ENCODE measurements around the gene TEAD1.
"Not testable (repeated sequence)": the region's sequence is repeated elsewhere in the genome, so short reads cannot be mapped to it uniquely, and the experiment has no call there.

TEAD1 gene

DNA sequence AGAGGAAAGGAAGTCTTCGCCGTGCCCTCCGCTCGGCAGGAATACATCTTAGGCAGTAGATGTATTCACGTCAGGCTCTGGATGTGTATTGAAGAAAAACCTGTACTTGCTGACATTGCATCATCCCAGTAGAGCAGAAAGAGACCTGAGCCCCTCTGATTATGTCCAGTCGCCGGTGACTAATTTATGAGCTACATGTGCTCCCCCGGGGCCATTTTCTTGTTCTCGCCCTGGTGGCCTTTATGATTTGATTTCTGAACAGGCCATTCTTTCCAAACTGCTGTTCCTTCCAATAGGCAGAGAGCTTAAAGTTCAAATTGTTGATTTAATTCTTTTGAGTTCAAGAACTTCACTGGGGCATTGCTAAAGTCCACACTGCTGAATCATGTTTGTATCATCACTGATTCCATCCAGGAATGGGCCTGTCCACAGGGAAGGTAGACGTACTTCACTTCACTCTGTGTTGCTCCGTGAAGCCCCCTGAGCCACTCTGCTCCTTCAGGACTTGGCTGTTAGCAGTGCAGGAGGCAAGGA is 197.6 kb downstream of the TEAD1 start:
- Mint-ChIP-seq H3K4me3 (no peak overlapping the region), H3K4me1 (ENCODE audit: low read depth) (no peaks in the 10 kb centered on the region), H3K27ac (no peak overlapping the region), H3K36me3 (ENCODE audit: low read depth) (no peaks in the 10 kb centered on the region), H3K9me3 (no peaks in the 10 kb centered on the region), H3K27me3 (peaks cover 2% of the 10 kb centered on the region)
- intact Hi-C loops (cut with micrococcal nuclease): no loop called here

DNA sequence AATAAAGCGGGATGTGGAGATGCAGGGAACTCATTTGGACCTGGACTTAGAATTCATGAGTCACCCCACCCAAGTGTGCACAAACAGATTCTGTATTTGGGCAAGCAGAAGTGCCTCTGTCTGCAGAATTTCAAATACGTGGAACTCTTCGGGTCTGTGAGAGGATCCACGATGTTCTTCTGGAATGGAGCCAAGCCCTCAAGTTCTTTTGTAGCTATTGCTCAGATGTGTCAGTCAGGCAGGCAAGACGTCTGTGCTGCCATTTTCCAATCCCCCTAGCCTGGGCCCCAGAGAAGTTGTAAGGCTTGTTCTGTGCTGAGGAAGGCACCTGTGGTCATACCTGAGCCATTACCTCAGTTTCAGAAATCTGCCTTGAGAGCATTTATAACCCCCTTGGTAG is 202.1 kb downstream of the TEAD1 start:
- Mint-ChIP-seq H3K36me3 (ENCODE audit: low read depth) (no peaks in the 10 kb centered on the region), H3K4me1 (ENCODE audit: low read depth) (no peaks in the 10 kb centered on the region)

DNA sequence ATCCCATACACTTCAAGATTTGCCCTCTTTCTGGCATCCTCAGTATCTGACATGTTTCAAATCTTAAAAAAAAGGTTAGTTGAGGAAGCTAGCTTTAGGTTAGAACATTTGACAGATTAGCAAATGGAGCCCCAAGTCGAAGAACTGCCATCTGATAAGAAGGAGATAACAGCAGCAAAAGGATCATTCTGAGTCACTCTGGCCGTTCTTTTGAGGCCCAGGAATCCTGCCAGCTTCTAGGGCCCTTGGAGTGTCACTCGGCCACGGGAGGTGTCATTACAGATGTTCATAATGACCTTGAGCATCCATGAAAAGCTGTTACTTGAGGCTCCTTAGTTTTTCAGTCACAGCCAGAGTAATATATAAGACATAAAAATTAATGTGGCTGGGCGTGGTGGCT is 202.8 kb downstream of the TEAD1 start:
- H3K4me1 Mint-ChIP-seq (ENCODE audit: low read depth): no peaks in the 10 kb centered on the region
- intact Hi-C loops (cut with micrococcal nuclease): no loop called here
- no peaks in the 10 kb centered on the region for H3K36me3 Mint-ChIP-seq (ENCODE audit: low read depth)
- H3K4me3 Mint-ChIP-seq: no peak overlapping the region
- no peaks in the 10 kb centered on the region for H3K9me3 Mint-ChIP-seq
- H3K27me3 Mint-ChIP-seq: peaks cover 2% of the 10 kb centered on the region
- no peak overlapping the region for H3K27ac Mint-ChIP-seq

More for the DNA sequence above, 202.1 kb downstream of the TEAD1 start:
- Mint-ChIP-seq H3K4me3 (no peak overlapping the region), H3K9me3 (no peaks in the 10 kb centered on the region), H3K27ac (no peak overlapping the region), H3K27me3 (peaks cover 2% of the 10 kb centered on the region)
- intact Hi-C loops (cut with micrococcal nuclease): no loop called here

DNA sequence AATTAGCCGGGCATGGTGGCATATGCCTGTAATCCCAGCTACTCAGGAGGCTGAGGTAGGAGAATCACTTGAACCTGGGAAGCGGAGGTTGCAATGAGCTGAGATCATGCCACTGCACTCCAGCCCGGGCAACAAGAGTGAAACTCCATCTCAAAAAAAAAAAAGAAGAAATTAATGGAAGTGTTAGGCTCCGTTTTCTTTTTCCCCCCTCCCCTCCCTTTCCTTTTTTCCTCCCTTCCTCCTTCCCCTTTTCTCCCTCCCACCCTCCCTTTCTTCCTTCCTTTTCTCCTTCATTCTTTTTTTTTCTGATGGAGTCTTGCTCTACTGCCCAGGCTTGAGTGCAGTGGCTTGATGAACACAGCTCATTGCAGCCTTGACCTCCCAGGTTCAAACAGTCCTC is 203.3 kb downstream of the TEAD1 start:
- H3K36me3 Mint-ChIP-seq (ENCODE audit: low read depth); H3K27me3 Mint-ChIP-seq; intact Hi-C loops (cut with micrococcal nuclease); H3K9me3 Mint-ChIP-seq; H3K27ac Mint-ChIP-seq; H3K4me1 Mint-ChIP-seq (ENCODE audit: low read depth); H3K4me3 Mint-ChIP-seq: not testable (repeated sequence)

DNA sequence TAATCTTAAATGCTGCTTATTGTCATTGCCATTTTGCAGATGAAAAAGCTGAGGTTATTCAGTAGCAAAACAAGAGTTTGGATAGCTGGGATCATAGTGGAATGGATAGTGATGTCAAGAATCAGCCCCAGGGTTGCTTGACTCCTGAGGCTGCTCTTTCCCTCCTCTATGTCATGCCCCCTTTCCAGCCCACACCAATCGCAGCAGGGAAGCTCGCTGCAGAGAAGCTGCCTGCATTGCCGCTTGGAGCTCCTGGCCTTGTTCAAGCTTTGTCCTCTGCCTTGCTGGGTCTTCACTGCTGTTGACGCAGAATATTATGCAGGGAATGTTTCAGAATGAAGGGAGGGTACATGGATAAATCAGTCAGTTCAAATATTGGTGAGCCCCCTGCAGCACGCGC is 206.1 kb downstream of the TEAD1 start:
- no peak overlapping the region for H3K4me3 Mint-ChIP-seq
- H3K36me3 Mint-ChIP-seq (ENCODE audit: low read depth): no peaks in the 10 kb centered on the region
- intact Hi-C loops (cut with micrococcal nuclease): no loop called here

DNA sequence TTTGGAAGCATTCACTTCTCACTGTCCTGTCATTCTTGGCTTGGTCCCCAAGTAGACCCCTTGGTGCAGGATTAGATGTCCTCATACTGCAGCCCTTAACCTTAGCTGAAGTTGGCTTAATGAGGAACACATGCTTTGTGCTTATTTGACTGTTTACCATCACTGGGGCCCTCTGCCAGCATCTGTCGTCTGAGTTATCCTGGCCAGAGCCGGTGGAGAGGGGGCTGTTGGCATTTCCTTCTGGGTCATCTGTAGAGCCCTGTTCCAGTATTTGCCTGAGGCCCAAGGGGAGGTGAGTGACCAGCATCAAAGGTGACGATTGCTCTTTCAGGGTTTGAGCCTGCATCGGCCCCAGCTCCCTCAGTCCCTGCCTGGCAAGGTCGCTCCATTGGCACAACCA is 208.4 kb downstream of the TEAD1 start:
- peaks cover 1% of the 10 kb centered on the region for H3K27me3 Mint-ChIP-seq
- no peak overlapping the region for H3K4me3 Mint-ChIP-seq
- no peaks in the 10 kb centered on the region for H3K9me3 Mint-ChIP-seq
- H3K4me1 Mint-ChIP-seq (ENCODE audit: low read depth): no peaks in the 10 kb centered on the region
- H3K27ac Mint-ChIP-seq: no peak overlapping the region
- intact Hi-C loops (cut with micrococcal nuclease): no loop called here
- no peaks in the 10 kb centered on the region for H3K36me3 Mint-ChIP-seq (ENCODE audit: low read depth)

More for the DNA sequence above, 206.1 kb downstream of the TEAD1 start:
- no peak overlapping the region for H3K27ac Mint-ChIP-seq
- H3K27me3 Mint-ChIP-seq: peaks cover 1% of the 10 kb centered on the region
- H3K4me1 Mint-ChIP-seq (ENCODE audit: low read depth): no peaks in the 10 kb centered on the region
- H3K9me3 Mint-ChIP-seq: no peaks in the 10 kb centered on the region

DNA sequence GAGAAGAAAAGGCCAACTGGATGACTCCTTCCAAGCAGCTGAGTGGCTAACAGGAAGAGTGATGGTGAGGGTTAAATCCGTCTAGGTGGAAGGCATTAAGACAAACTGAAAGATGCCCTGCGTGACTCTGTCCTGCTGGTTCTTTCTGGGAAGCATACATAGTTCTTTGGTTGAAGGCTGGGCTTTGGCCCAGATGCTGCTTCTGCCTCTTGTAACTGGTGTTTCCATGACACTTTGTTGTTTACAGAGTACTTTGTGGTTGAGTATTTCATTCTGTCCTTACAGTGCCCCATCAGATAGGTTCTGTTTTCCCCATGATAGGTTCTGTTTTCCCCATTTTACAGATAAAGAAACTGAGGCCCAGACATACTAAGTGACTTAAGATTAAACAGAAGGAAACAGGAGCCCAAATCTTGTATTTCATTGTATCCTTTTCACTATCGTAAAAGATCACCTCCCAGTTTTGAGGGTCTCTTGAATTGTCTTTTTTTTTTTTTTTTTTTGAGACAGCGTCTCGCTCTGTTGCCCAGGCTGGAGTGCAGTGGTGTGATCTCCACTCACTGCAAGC is 210.6 kb downstream of the TEAD1 start:
- Mint-ChIP-seq H3K9me3 (no peaks in the 10 kb centered on the region), H3K4me1 (ENCODE audit: low read depth) (peaks cover 10% of the 10 kb centered on the region), H3K27ac (no peak overlapping the region), H3K36me3 (ENCODE audit: low read depth) (no peaks in the 10 kb centered on the region), H3K4me3 (no peak overlapping the region), H3K27me3 (peaks cover 7% of the 10 kb centered on the region)
- intact Hi-C loops (cut with micrococcal nuclease): no loop called here

DNA sequence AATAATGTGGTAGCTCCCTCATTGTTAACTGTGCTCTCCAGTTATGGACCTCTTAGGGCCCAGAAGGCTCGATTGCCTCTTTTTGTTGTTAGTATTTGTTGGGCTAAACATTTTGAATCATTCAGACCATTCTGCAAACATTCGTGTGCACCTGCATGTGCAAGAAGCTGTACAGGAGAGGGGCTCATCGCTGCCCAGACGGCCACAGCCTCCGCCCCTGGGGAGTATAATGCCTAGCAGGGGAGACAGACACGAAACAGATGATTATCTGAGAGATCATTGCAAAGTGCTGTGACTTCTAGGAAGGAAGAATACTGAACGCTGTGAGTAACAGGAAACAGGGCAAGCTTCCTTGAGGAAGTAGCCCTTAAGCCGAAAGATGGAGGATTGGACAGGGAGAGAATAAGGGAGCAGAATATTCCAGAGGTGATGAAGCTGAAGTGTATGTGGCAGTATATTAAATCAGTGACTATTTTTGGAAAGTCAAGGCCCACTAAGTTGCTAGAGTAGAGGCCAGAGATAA is 211.6 kb downstream of the TEAD1 start:
- Mint-ChIP-seq H3K36me3 (ENCODE audit: low read depth) (no peaks in the 10 kb centered on the region), H3K27ac (no peak overlapping the region), H3K9me3 (no peaks in the 10 kb centered on the region), H3K27me3 (peaks cover 7% of the 10 kb centered on the region), H3K4me1 (ENCODE audit: low read depth) (peaks cover 10% of the 10 kb centered on the region), H3K4me3 (no peak overlapping the region)
- intact Hi-C loops (cut with micrococcal nuclease): no loop called here

DNA sequence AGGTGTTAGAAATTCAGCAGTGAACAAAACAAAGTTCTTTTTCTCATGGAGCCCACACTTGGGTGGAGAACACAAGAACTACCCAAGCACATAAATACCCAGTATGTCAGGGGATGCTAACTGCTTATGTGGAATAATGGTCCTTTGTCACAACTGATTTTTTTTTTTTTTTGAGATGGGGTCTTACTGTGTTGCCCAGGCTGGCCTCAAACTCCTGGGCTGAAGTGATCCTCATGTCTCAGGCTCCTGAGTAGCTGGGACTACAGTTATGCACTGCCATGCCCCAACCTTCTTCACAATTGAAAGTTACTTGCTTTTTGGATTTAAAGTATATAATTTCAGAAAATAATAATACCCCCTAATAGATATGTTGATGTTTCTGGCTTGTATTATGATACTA is 212.3 kb downstream of the TEAD1 start:
- no peaks in the 10 kb centered on the region for H3K9me3 Mint-ChIP-seq
- H3K27me3 Mint-ChIP-seq: peaks cover 9% of the 10 kb centered on the region
- H3K36me3 Mint-ChIP-seq (ENCODE audit: low read depth): no peaks in the 10 kb centered on the region
- intact Hi-C loops (cut with micrococcal nuclease): no loop called here
- peaks cover 10% of the 10 kb centered on the region for H3K4me1 Mint-ChIP-seq (ENCODE audit: low read depth)
- H3K27ac Mint-ChIP-seq: no peak overlapping the region
- no peak overlapping the region for H3K4me3 Mint-ChIP-seq

DNA sequence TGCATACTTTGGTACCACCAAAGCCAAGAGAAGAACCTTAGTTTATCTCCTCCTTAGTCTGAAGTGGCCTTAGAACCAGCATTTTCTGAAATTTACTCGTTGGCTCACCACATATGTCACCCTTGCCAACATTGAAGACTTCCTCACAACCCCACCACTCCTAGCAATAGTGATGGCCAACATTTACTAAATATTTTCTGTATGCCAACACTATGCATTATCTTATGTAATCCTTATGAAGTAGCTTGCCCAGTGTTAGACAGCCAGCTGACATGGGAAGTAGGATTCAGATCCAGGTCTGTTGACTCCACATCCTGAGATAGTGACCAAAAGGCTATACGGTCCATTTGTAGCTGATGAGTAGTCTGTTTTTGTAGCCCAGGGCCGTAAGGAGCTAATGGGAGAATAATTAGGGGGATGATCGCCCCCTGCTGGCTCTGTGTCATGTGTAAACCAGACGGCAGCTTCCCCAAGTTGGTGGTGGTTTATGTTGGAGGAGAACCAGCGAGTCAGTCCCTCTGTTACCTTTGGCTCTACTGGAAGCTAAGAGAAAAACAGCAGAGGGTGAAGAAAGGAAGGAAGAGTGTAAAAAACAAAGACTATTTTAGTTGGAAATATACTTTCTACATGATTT is 214.4 kb downstream of the TEAD1 start:
- H3K36me3 Mint-ChIP-seq (ENCODE audit: low read depth): no peaks in the 10 kb centered on the region
- H3K27me3 Mint-ChIP-seq: peaks cover 12% of the 10 kb centered on the region
- H3K9me3 Mint-ChIP-seq: no peaks in the 10 kb centered on the region
- peaks cover 10% of the 10 kb centered on the region for H3K4me1 Mint-ChIP-seq (ENCODE audit: low read depth)
- H3K4me3 Mint-ChIP-seq: no peak overlapping the region
- H3K27ac Mint-ChIP-seq: no peak overlapping the region
- intact Hi-C loops (cut with micrococcal nuclease): no loop called here

DNA sequence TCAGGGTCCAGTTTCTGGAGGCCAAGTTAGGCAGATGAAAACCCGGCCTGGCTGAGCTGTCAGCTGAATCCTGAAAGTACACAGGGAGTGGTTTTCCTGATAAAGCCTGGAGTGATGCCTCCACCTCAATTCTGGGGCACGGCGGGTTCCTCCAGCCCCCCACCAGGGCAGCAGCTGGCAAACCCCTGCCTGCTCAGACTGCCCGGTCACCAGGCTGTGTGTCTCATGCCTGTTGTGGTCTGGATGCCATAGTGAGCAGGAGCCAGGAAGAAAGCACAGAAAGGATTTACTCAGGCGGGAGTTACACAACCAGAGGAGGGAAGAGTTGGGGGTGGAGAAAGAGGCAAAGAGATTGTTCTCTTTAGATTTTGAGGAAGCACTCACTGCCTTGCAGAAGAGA is 215.0 kb downstream of the TEAD1 start:
- H3K27ac Mint-ChIP-seq: no peak overlapping the region
- peaks cover 10% of the 10 kb centered on the region for H3K4me1 Mint-ChIP-seq (ENCODE audit: low read depth)
- H3K4me3 Mint-ChIP-seq: no peak overlapping the region
- H3K27me3 Mint-ChIP-seq: peaks cover 12% of the 10 kb centered on the region
- intact Hi-C loops (cut with micrococcal nuclease): no loop called here
- H3K9me3 Mint-ChIP-seq: no peaks in the 10 kb centered on the region
- no peaks in the 10 kb centered on the region for H3K36me3 Mint-ChIP-seq (ENCODE audit: low read depth)

DNA sequence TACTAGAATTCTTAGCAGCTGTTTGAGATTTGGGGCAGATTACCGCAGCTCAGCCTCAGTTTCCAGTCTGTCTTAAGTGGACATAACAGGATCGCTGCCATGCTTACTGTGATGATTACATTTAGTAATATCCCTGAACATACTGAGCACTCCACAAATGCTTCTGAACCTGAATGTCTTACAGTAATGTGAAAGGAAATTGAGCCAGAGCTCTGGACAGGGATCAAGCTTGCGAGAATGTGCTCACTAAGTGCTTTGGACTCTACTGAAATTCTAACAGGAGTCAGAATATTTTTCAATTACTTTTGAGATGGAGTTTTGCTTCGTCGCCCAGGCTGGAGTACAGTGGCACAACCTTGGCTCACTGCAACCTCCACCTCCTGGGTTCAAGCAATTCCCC is 216.3 kb downstream of the TEAD1 start:
- H3K4me3 Mint-ChIP-seq: no peak overlapping the region
- no peaks in the 10 kb centered on the region for H3K9me3 Mint-ChIP-seq
- H3K36me3 Mint-ChIP-seq (ENCODE audit: low read depth): no peaks in the 10 kb centered on the region
- peaks cover 10% of the 10 kb centered on the region for H3K4me1 Mint-ChIP-seq (ENCODE audit: low read depth)
- H3K27me3 Mint-ChIP-seq: peaks cover 11% of the 10 kb centered on the region
- intact Hi-C loops (cut with micrococcal nuclease): loop anchor here (5.0 to 10.0 kb wide), 2 partner anchors 603 to 1096 kb away; no protein-coding TSS in a partner anchor
- no peak overlapping the region for H3K27ac Mint-ChIP-seq

DNA sequence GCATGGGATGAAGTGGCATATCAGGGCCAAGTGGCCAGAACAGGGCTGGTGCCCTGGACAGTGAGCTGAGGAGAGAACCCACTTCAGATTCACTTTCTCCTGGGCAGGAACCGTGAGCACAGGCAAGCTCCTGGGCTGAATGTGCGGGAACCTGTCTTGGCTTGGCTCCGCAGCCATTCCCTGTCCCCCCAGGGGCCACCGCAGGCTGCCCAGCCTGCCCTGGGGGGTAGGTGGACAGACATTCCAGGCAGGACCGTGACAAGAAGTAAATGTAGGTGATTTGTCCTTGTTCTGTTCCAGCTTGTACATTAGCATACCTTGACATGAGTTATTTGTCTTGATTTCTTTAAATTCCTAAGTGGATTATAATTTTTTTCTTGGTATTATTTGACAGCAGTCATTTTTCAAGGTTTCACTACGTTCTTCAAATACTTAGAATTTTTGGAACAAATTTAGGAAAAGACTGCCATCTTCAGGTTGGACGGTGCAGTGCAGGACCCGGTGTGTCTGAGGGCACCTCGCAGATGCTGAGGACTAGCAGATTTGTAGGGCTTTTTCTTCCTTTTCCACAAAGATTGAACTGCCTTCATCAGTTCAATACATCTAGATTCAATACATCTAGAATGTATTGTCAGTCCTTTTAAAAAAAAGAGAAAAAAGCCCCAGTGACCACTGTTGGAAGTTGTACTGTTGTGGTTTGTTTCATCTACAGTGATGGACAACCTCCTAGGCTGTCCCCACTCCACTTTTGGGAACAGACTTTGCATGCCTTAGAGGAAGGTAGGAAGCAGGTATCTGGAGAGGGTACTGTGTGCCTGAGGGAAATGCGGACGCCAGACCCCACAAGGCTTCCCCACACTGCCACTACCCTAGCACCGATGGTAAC is 219.8 kb downstream of the TEAD1 start:
- Mint-ChIP-seq H3K27ac (no peak overlapping the region), H3K36me3 (ENCODE audit: low read depth) (no peaks in the 10 kb centered on the region), H3K9me3 (no peaks in the 10 kb centered on the region), H3K4me3 (no peak overlapping the region), H3K27me3 (peaks cover 8% of the 10 kb centered on the region), H3K4me1 (ENCODE audit: low read depth) (peaks cover 5% of the 10 kb centered on the region)
- intact Hi-C loops (cut with micrococcal nuclease): loop anchor here (1.0 to 10.0 kb wide), 5 partner anchors 295 to 1099 kb away; no protein-coding TSS in a partner anchor

DNA sequence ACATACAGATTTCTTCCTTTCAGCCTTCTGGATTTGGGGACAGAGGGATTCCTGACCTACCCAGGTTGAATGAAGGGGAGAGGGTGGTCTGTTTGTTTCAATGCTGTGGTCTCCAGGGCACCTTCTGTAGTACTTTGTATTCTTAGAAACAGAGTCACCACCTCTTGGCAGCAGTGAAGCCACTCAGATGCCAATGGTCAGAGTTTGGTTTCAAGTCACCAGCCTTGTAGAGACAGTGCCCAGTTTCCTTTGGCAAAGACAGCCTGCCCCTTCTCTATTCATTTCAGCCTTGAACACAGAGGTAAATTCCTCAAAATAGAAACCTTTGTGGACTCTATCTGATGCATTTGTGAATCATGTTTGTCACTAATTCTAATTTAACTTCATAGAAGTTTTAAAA is 223.2 kb downstream of the TEAD1 start:
- Mint-ChIP-seq H3K36me3 (ENCODE audit: low read depth) (no peaks in the 10 kb centered on the region), H3K4me3 (no peak overlapping the region), H3K4me1 (ENCODE audit: low read depth) (no peaks in the 10 kb centered on the region), H3K27me3 (peaks cover 5% of the 10 kb centered on the region), H3K9me3 (no peaks in the 10 kb centered on the region), H3K27ac (no peak overlapping the region)
- intact Hi-C loops (cut with micrococcal nuclease): loop anchor here (10.0 kb wide), 1 partner anchor 1103 kb away; no protein-coding TSS in a partner anchor

Data from dendritic cell treated with granulocyte-macrophage colony-stimulating factor and Interleukin-4, amounts not matched to agents 40 ng/mL and 50 ng/mL, for 4 days (primary cell).